KOPT-K1 (cell line): Measurements from ENCODE around the gene ZBTB18.

Experiments used
- H3K27ac ChIP-seq: fragments of 200-600 bp; sonication (generic); 2 replicates; pipeline ENCODE4 v1.5.1; 2016; ENCODE audit warnings: antibody characterized with exemption, mild to moderate bottlenecking, low read depth, low read length; ENCODE audit not compliant: poor library complexity, severe bottlenecking
- H3K36me3 ChIP-seq: fragments of 200-600 bp; sonication (generic); 2 replicates; pipeline ENCODE4 v1.5.1; 2017; ENCODE audit warnings: antibody characterized with exemption, mild to moderate bottlenecking, low read length, moderate library complexity; ENCODE audit not compliant: insufficient read depth
- H3K9me3 ChIP-seq: fragments of 200-600 bp; sonication (generic); 2 replicates; pipeline ENCODE4 v1.5.1; 2017; ENCODE audit warnings: antibody characterized with exemption, low read length, mild to moderate bottlenecking; ENCODE audit not compliant: insufficient read depth, poor library complexity, severe bottlenecking

The ZBTB18 gene

GRCh38 chr1:244049162-244050013 lies 1.7 kb upstream of the ZBTB18 start:
- Histone ChIP-seq H3K9me3 (no peaks in the 10 kb centered on the region), H3K27ac (peak overlapping the region; percentile 86), H3K36me3 (peaks cover 12% of the 10 kb centered on the region)

DNA sequence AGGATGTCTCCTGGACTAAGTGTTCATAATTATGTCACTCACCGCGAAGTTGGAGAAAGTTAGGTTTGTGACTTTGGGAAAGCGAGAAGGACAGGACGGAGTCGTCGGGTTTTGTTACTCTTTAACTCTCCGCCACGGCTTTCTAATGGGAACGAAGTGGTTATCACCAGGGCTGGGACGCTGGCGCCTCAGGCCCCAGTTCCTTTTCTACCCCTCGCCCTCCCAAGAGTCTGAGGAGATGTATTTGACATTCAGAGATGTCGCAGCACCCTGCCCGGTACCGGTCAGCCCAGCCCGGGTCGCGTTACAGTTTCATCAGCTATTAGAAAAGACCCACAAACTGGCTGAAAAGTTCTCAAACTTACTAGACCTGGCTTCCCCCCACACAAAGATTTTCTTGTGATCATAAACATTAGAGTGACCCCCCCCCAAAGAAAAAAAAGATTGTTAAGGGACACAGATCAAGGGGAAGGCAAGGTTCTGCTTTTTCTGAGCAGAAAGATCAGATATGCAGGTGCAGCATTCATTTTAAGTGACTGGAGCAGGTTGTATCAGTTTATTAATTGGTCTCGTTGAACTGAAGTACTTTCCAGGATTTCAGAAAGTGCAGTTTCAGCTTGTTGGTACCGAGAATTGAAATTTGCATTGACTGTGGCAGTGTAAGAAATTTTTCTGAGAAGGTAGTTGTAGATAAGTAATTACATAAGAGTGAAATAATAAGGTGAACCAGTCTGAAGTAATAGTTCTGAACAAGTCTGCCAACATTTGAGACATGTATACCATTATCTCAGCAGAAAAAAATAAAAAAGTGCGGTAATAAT lies 859 bp upstream of the ZBTB18 start:
- H3K27ac ChIP-seq, result peak overlapping the region; percentile 86
- H3K9me3 ChIP-seq, result no peaks in the 10 kb centered on the region
- peaks cover 20% of the 10 kb centered on the region for H3K36me3 ChIP-seq

- Histone ChIP-seq H3K9me3 (no peaks in the 10 kb centered on the region), H3K27ac (no peak overlapping the region), H3K36me3 (peaks cover 39% of the 10 kb centered on the region)
These were observed 1.1 kb downstream of the ZBTB18 start for GRCh38 chr1:244052016-244052727.

DNA sequence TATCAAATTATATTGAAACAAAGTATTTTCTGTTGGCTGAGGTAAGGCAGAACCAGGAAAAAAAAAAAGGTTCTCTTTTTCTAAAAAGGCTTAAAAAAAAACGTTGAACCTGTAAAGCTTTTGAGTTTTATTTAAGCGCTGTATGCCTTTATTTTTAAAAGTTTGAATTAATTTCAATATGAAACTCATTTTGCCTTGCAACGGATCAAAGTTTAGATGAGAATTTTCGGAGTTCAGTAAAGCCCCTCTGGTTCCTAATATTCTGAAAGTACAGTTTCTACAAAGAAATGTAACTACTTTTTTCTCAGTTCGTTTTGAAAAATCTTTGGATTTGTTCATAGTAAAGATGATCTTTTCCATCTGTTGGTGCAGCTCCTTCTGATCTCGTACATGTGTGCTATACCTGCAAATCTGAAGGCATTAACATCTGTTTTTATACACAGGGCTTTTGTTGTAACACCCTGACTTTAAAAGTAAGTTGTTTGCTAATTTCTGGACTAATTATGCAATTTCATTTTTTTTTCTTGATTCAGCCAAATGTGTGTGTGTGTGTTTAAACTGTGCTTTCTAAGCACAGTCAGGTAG lies 1.7 kb downstream of the ZBTB18 start:
- no peak overlapping the region for H3K27ac ChIP-seq
- H3K9me3 ChIP-seq, result no peaks in the 10 kb centered on the region
- H3K36me3 ChIP-seq, result peaks cover 46% of the 10 kb centered on the region

DNA sequence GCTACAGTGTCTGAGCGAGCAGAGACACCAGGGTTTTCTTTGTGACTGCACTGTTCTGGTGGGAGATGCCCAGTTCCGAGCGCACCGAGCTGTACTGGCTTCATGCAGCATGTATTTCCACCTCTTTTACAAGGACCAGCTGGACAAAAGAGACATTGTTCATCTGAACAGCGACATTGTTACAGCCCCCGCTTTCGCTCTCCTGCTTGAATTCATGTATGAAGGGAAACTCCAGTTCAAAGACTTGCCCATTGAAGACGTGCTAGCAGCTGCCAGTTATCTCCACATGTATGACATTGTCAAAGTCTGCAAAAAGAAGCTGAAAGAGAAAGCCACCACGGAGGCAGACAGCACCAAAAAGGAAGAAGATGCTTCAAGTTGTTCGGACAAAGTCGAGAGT lies 2.7 kb downstream of the ZBTB18 start:
- no peaks in the 10 kb centered on the region for H3K9me3 ChIP-seq
- no peak overlapping the region for H3K27ac ChIP-seq
- peaks cover 48% of the 10 kb centered on the region for H3K36me3 ChIP-seq

DNA sequence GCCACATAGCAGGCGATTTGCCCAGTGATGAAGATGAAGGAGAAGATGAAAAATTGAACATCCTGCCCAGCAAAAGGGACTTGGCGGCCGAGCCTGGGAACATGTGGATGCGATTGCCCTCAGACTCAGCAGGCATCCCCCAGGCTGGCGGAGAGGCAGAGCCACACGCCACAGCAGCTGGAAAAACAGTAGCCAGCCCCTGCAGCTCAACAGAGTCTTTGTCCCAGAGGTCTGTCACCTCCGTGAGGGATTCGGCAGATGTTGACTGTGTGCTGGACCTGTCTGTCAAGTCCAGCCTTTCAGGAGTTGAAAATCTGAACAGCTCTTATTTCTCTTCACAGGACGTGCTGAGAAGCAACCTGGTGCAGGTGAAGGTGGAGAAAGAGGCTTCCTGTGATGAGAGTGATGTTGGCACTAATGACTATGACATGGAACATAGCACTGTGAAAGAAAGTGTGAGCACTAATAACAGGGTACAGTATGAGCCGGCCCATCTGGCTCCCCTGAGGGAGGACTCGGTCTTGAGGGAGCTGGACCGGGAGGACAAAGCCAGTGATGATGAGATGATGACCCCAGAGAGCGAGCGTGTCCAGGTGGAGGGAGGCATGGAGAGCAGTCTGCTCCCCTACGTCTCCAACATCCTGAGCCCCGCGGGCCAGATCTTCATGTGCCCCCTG lies 3.3 kb downstream of the ZBTB18 start:
- Histone ChIP-seq H3K27ac (no peak overlapping the region), H3K36me3 (peaks cover 48% of the 10 kb centered on the region), H3K9me3 (no peaks in the 10 kb centered on the region)

GRCh38 chr1:244054924-244055263 lies 3.8 kb downstream of the ZBTB18 start:
- no peak overlapping the region for H3K27ac ChIP-seq

GRCh38 chr1:244056577-244056976 lies 5.5 kb downstream of the ZBTB18 start:
- H3K27ac ChIP-seq, result no peak overlapping the region
- H3K9me3 ChIP-seq, result no peaks in the 10 kb centered on the region
- H3K36me3 ChIP-seq, result peaks cover 48% of the 10 kb centered on the region

More at GRCh38 chr1:244054924-244055263, 3.8 kb downstream of the ZBTB18 start:
- Histone ChIP-seq H3K36me3 (peaks cover 48% of the 10 kb centered on the region), H3K9me3 (no peaks in the 10 kb centered on the region)

DNA sequence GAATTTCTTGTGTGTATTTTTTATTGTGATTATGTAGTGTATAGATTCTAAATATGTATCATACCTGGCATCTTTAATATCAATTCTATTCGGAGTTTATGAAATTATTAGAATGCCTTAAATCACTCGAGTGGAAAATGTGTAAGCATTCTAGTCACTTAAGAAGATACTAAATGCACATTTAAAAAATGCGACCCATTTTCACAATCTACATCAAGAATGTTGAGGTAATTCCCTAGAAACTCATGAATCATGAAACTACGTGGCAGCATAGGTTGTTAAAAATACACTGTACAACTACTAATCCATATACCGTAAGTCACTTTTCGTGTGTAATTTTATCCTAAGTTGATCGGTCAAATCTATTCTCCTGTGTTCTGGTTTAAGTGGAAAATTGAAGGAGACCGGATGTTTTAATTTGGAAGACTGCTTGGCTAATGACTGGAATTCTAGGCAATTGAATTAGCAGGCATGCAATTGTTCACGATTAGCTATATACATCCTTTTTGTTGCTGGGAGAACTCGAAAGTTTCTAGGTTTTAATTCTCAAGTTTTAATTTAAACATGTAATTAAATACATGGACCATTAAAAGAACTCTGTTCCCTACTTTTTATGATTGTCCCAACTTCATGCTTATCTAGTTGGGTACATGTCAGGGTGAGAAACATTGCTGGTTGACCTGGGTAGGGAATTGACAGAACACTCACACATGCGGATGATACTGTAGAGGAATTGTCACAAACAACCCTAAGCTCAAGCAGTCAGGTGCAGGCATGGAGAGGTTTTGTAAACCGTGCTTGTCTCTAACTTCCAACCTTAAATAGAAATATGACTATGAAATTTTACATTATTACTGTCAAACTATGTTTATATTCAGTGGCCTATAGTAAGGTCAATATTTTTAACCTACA lies 6.6 kb downstream of the ZBTB18 start:
- Histone ChIP-seq H3K27ac (no peak overlapping the region), H3K36me3 (peaks cover 48% of the 10 kb centered on the region)

DNA sequence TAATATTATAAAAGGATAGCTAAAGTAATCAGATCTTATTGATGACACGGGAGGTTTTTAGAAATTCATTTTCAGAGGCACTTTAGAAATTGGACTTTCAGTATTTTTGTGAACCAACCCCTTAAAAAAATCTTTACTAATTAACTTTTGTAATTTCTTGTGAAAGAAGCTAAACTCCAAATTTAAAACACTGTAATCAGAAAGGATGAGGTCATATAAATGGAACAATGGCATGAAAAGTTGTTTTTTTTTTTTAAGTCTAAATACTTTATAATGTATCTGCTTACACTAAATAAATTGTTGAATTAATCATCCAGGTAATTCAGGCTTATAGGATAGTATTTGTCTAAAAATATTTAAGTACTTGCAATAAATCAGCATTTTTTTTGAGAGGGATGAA lies 9.0 kb downstream of the ZBTB18 start:
- H3K27ac ChIP-seq, result no peak overlapping the region

More for the DNA sequence above, 6.6 kb downstream of the ZBTB18 start:
- H3K9me3 ChIP-seq, result no peaks in the 10 kb centered on the region

GRCh38 chr1:244060686-244061085 lies 9.6 kb downstream of the ZBTB18 start:
- Histone ChIP-seq H3K36me3 (peaks cover 23% of the 10 kb centered on the region), H3K9me3 (no peaks in the 10 kb centered on the region), H3K27ac (no peak overlapping the region)

More for the DNA sequence above, 9.0 kb downstream of the ZBTB18 start:
- Histone ChIP-seq H3K9me3 (no peaks in the 10 kb centered on the region), H3K36me3 (peaks cover 29% of the 10 kb centered on the region)

GRCh38 chr1:244062156-244062725 lies 11.2 kb downstream of the ZBTB18 start:
- H3K36me3 ChIP-seq, result peaks cover 8% of the 10 kb centered on the region
- H3K27ac ChIP-seq, result no peak overlapping the region
- H3K9me3 ChIP-seq, result no peaks in the 10 kb centered on the region

DNA sequence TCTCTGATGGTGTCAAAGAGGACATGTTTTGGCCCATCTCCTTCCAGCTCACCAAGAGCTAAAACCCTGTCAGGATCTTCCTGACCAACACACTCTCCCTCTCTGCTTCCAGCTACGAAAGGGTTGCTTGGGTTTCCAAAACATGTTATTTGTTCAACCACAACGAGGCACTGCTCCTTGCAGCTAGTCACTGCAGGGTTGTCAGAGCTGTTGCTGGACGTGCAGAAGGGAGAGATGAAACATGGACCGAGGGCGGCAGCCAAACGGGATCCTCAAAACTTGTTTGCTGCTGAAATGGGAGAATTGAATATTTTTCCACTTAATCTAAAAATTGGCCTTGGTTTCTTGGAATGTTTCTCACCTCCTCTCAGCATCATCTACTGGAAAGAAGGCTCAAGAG lies 12.4 kb downstream of the ZBTB18 start:
- Histone ChIP-seq H3K36me3 (no peaks in the 10 kb centered on the region), H3K27ac (no peak overlapping the region), H3K9me3 (no peaks in the 10 kb centered on the region)
